Natural killer cell (primary cell): ENCODE results near the gene FOXE3. TPM values are rescaled to one million over a fixed set of nuclear protein-coding genes. Genes with fewer than 3 reads are reported as not detected.

ENCODE experiments used
- ATAC-seq, 3 donors: fragments of 150-1000 bp in 2 of 3; fragments of 200-7000 bp in 1 of 3; cut with Tn5 transposase; 1 replicate in 1 of 3; 2 replicates in 2 of 3; pipeline ENCODE4 v1.10.0; 2021; ENCODE audit warnings: mild to moderate bottlenecking in 2 of 3, moderate library complexity in 2 of 3
- DNase-seq, 2 donors: peaks; one replicate each; pipeline versions ENCODE4 v3.0.0 to v3.0.0-alpha.2; 2013 to 2021; ENCODE audit warnings: mixed read lengths in 1 of 2
- H3K27ac ChIP-seq: one replicate; pipeline ENCODE4 v1.5.1; 2013; ENCODE audit warnings: mild to moderate bottlenecking, low read length
- H3K27me3 ChIP-seq: one replicate; pipeline ENCODE4 v1.6.1; 2013; ENCODE audit warnings: low read length; ENCODE audit not compliant: control insufficient read depth, insufficient read depth
- H3K36me3 ChIP-seq: one replicate; pipeline ENCODE4 v1.6.1; 2013; ENCODE audit warnings: low read length; ENCODE audit not compliant: control insufficient read depth, insufficient read depth
- H3K4me1 ChIP-seq: one replicate; pipeline ENCODE4 v1.6.1; 2013; ENCODE audit warnings: low read length; ENCODE audit not compliant: control insufficient read depth, insufficient read depth
- H3K4me3 ChIP-seq: one replicate; pipeline ENCODE4 v1.5.1; 2013; ENCODE audit warnings: low read length
- H3K9me3 ChIP-seq: one replicate; pipeline ENCODE4 v1.6.1; 2013; ENCODE audit warnings: low read length; ENCODE audit not compliant: control insufficient read depth, insufficient read depth
- H3K27ac Mint-ChIP-seq, 2 donors: one replicate each; pipeline ENCODE4 v1.8.0; 2022; ENCODE audit warnings: mild to moderate bottlenecking in 2 of 2, mixed read lengths in 2 of 2, moderate library complexity in 1 of 2
- H3K27me3 Mint-ChIP-seq, 2 donors: one replicate each; pipeline ENCODE4 v1.8.0; 2022; ENCODE audit warnings: low read depth in 2 of 2, mixed read lengths in 2 of 2
- H3K36me3 Mint-ChIP-seq: one replicate; pipeline ENCODE4 v1.8.0; 2022; ENCODE audit warnings: mixed read lengths
- H3K4me1 Mint-ChIP-seq, 2 donors: one replicate each; pipeline ENCODE4 v1.8.0; 2022; ENCODE audit warnings: mixed read lengths in 2 of 2
- H3K4me3 Mint-ChIP-seq: one replicate; pipeline ENCODE4 v1.8.0; 2022; ENCODE audit warnings: mild to moderate bottlenecking, moderate library complexity, mixed read lengths
- H3K9me3 Mint-ChIP-seq, 2 donors: one replicate each; pipeline ENCODE4 v1.8.0; 2022; ENCODE audit warnings: mixed read lengths in 2 of 2
- CTCF ChIP-seq: fragments of 200-600 bp; IDR thresholded peaks from one replicate; pipeline ENCODE4 v1.8.0; 2022; ENCODE audit warnings: antibody characterized with exemption
- WGBS: methylation state at CpG from one replicate; pipeline ENCODE4 v1.1.7; 2013; ENCODE audit warnings: missing lambda C conversion rate; ENCODE audit not compliant: insufficient coverage; 5-methylcytosine and 5-hydroxymethylcytosine counted together
- intact Hi-C: fragments of 100-400 bp; cut with micrococcal nuclease; formaldehyde crosslinking; loops from one replicate; pipeline ENCODE4 v1.14.2; 2022
- total RNA-seq, 4 donors: library from RNA; stranded (reverse); fragments of 120-200 nt in 1 of 4; gene quantifications; one replicate each; pipeline versions ENCODE4 v1.2.3 to v1.2.4, GENCODE V29; 2013 to 2022

FOXE3 gene
- total RNA-seq, 3 donors from 2014 or later (not counting 1 experiment from before 2014, with no cell fraction given) = not detected

GRCh38 chr1:47395433-47395832 lies 20.7 kb upstream of the FOXE3 start:
- Mint-ChIP-seq H3K36me3 (no peaks in the 10 kb centered on the region), H3K27me3 (peaks cover 5 to 10% of the 10 kb centered on the region in 2 donors), H3K9me3 (no peaks in the 10 kb centered on the region), H3K4me1 (no peaks in the 10 kb centered on the region), H3K27ac (no peak overlapping the region), H3K4me3 (no peak overlapping the region)
- Histone ChIP-seq H3K9me3 (no peaks in the 10 kb centered on the region), H3K36me3 (no peaks in the 10 kb centered on the region), H3K4me1 (no peaks in the 10 kb centered on the region), H3K27ac (no peak overlapping the region), H3K4me3 (no peak overlapping the region), H3K27me3 (no peaks in the 10 kb centered on the region)
- 94% methylated on average over 3 of the region's 3 CpGs for WGBS
- no peak for TF ChIP-seq CTCF
- DNase-seq (no peak), ATAC-seq (no peak)
- intact Hi-C loops = no loop called here

GRCh38 chr1:47396671-47397196 lies 19.4 kb upstream of the FOXE3 start:
- no peak for ATAC-seq
- WGBS = 86% methylated on average over 6 of the region's 6 CpGs
- H3K4me1 ChIP-seq = no peaks in the 10 kb centered on the region
- DNase-seq = no peak
- no peak overlapping the region for H3K4me3 ChIP-seq
- no peak for TF ChIP-seq CTCF
- Mint-ChIP-seq H3K9me3 (no peaks in the 10 kb centered on the region), H3K27ac (no peak overlapping the region), H3K4me1 (no peaks in the 10 kb centered on the region), H3K4me3 (no peak overlapping the region), H3K36me3 (no peaks in the 10 kb centered on the region), H3K27me3 (peaks cover 5 to 13% of the 10 kb centered on the region in 2 donors)
- no peaks in the 10 kb centered on the region for H3K27me3 ChIP-seq
- H3K36me3 ChIP-seq = no peaks in the 10 kb centered on the region
- intact Hi-C loops = no loop called here
- no peaks in the 10 kb centered on the region for H3K9me3 ChIP-seq
- no peak overlapping the region for H3K27ac ChIP-seq

GRCh38 chr1:47399138-47399845 lies 16.8 kb upstream of the FOXE3 start:
- no peaks in the 10 kb centered on the region for H3K9me3 Mint-ChIP-seq
- no peak overlapping the region for H3K4me3 Mint-ChIP-seq

More at GRCh38 chr1:47399138-47399845, 16.8 kb upstream of the FOXE3 start:
- no peaks in the 10 kb centered on the region for H3K9me3 ChIP-seq
- H3K27ac Mint-ChIP-seq = no peak overlapping the region
- no peaks in the 10 kb centered on the region for H3K4me1 Mint-ChIP-seq
- 82% methylated on average over 2 of the region's 4 CpGs for WGBS
- no peaks in the 10 kb centered on the region for H3K36me3 Mint-ChIP-seq
- ATAC-seq (no peak), DNase-seq (no peak)
- no peak overlapping the region for H3K27ac ChIP-seq
- peaks cover 5 to 7% of the 10 kb centered on the region in 2 donors for H3K27me3 Mint-ChIP-seq
- H3K27me3 ChIP-seq = no peaks in the 10 kb centered on the region
- H3K36me3 ChIP-seq = no peaks in the 10 kb centered on the region
- intact Hi-C loops = no loop called here
- no peak for TF ChIP-seq CTCF
- no peak overlapping the region for H3K4me3 ChIP-seq
- H3K4me1 ChIP-seq = no peaks in the 10 kb centered on the region
